GM18499 (cell line): ENCODE data around the gene PSME2.
"Not testable (repeated sequence)": the region's sequence is repeated elsewhere in the genome, so short reads cannot be mapped to it uniquely, and the experiment has no call there.

ENCODE experiments used
- ATAC-seq: cut with Tn5 transposase; IDR thresholded peaks from one replicate; pipeline ENCODE4 v1.9.1; 2021; ENCODE audit warnings: moderate number of reproducible peaks; ENCODE audit not compliant: insufficient read depth, unreplicated experiment

Gene PSME2

DNA sequence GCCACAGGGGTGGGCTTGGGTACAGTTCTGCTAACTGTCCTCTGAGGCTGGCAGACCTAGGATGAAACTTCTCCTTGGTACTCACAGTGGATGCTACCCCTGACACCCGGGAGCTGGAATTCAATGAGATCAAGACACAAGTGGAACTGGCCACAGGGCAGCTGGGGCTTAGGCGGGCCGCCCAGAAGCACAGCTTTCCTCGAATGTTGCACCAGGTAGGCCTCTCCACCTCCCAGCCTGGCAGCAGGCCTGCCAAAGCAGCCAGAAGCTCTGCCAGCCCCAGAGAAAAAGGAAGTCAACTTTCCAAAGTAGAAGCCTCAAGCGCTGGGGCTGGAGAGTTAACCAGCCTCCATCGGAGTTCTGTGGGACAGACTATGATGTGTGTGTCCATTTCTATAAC is 29.2 kb downstream of the PSME2 start:
- no peak for ATAC-seq

DNA sequence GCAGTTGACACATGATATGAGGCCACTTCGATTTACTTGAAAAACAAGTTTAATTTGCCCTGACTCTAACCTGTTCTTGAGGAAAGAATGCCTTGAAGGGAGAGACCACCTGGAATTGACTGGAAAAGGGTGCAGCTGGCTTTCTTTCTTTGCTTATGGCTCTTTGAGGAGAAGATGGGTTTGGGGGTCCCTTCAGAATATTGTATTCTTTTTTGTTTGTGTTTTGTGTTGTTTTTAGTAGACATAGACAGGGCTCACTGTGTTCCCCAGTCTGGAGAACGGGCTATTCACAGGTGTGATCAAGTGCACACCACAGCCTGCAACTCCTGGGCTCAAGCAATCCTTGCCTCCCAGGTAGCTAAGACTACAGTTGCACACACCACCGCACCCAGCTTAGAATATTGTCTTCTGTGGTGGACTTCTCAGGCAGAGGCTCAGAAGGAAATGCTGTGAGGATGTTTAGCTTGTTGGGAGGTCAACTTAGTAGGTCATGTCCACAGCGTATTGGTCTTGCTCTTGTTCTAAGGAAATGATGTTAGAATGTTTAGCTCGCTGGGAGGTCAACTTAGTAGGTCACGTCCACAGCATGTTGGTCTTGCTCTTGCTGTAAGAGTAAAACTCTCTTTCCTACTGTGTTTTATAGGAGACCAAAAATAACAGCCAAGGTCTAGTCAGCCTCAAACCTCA is 30.1 kb downstream of the PSME2 start:
- no peak for ATAC-seq

DNA sequence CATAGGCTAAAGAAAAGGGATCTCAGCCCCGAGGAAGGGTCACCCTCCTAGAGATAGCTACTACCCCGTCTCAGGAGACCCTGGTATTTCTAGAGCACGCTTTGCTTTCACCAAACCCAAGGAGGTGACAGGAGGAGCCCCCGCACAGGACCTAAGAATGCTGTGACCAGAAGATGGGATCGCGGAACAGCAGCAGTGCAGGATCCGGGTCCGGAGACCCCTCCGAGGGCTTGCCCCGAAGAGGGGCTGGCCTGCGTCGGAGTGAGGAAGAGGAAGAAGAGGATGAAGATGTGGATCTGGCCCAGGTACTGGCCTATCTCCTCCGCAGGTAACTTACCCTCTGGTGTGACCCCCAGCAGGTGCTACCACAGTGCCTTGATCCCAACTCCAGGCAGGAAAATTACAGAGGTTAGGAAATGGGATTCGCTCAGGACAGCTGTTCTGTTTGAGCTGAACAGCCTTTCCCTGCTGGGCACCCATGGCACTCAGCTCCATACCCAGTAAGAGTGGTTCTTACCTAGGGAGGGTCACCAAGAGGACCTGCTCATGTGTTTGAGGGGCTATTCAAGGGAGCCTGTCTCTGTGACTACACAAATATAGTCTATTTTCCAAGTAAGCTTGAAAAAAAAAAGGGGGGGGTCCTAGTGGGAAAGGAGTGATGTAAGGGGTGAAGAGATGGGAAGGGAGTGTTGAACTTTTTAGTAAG is 30.8 kb downstream of the PSME2 start:
- ATAC-seq = no peak

DNA sequence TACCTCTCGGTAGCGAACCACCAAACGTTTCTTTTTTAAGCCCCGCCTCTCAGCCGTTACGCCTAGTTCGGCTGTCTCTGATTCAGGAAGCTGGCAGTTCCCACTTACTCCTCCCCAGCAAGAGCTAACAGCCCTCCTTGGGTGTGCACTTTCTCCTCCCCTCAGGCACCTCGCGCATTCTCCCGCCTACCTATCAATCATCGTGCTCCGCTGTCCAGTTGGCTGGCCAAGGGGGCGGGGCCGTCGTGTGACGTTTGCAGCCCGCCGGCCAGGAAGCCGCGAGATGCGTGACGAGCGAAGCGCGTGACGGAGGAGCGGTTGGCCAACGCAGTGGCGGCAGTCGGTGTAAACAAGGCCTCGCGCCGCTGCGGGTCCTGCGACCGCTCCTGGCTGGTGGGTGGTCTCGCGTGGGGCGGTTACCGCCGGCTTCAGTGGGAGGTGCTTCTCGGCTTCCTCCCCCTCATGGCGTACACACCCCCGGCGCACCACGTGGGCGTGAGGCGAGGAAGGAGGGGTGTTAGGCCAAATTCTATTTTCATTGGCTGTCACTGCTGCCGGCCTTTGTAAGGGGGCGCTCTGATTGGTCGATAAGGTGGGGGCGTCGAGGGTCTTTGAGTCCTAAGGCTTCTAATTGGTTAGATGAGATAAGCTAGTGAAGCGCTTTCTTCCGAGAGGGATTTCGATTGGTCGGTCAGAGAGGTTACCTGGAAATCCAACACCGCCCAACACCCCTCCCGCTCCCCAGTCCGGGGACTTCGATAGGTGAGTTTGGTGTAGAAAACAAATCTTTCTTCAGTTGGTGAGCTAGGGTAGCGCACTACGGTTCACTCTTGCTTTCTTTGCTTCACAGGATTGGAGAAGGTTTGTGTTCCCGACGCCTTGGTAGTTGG is 31.6 kb downstream of the PSME2 start, which contains the start of the genes DCAF11 and NRL:
Gene DCAF11 (plus strand): TSS at position 246 of the 890 bp plus-strand sequence. CDS start 818 bp downstream, outside the sequence.
Gene NRL (minus strand): TSS at position 418 of the 890 bp plus-strand sequence. CDS start 32,101 bp downstream, outside the sequence.
- peak; percentile 73 for ATAC-seq

DNA sequence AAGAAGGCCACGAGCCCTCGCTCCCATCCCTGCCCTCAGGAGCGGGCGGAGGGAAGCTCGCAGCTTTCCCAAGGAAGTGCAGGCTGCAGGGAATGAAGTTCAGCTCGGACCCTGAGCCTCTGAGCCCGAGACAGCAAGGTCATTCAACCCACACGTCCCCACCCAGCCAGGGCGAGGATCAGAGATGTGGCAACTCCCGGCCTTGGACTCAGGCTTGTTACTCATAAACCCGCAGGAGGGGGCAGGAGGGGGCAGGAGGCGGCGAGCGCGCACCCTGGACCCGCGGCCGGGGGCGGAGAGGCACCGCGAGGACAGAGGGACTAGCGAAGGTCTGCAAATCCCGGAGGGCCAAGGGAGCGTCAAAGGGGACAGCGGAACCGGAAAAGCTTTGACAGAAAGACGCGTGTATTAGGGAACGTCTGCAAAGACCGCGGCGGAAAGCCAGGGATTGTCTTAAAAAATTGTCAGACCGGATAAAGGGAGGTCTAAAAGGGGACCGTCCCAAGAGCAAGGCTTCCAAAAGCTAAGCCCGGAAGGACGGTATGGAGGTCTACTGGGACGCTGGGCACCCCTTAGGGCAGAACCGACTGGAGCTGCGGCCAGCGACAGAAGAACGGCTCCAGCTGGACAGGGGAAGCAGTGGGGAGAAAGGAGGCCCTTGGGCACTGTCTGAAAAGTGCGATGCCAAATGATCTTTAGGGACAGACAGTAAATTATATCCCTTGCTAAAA is 32.4 kb downstream of the PSME2 start:
- ATAC-seq = peak; percentile 19

DNA sequence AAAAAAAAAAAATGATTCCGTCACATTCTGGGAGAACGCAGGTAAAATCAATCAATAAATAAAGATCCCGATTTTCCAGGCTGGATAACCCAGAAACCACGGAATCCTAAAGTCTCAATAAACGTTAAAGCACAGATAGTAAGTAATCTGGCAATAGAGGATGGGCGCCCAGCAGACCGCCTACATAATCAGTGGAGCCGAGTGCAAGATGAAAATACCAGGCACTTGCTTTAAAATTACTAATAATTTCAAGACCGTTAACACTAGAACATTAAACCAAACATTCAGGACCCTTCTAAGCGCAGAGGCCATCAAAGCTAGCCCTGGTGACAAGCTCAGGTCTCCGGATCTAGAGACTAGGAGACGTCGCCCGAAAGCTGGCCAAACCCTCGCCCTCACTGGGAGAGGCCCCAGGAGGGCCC is 33.0 kb downstream of the PSME2 start:
- no peak for ATAC-seq

DNA sequence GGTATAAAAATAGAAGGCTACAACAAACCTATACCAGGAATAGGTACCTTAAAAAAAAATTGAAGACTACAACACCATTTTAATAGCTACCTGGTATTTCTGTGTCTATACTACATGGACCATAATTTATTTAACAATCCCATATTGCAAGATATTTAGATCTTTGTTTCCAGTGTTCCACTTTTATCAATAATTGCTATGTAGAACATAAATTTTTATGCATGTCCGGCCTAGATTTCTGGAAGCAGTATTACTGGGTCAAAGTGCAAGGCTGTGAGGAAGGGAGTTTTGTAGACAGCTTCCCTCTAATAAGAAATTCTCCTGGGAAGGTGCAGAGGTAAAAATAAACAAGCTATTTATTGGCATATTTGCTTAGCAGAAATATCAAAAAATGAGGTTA is 35.9 kb downstream of the PSME2 start:
- no peak for ATAC-seq

DNA sequence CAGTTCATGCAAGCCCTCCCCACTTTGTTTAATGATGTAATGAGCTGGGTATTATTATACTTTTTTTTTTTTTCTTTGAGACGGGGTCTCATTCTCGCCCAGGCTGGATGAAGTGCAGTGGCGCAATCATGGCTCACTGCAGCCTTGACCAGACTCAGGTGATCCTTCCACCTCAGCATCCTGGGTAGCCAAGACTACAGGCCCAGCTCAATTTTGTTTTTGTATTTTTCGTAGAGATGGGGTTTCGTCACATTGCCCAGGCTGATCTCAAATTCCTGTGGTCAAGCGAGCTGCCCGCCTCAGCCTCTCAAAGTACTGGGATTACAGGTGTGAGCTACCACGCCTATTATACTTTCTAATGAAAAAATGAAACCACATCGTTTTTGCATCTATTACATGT is 36.4 kb downstream of the PSME2 start:
- no peak for ATAC-seq

DNA sequence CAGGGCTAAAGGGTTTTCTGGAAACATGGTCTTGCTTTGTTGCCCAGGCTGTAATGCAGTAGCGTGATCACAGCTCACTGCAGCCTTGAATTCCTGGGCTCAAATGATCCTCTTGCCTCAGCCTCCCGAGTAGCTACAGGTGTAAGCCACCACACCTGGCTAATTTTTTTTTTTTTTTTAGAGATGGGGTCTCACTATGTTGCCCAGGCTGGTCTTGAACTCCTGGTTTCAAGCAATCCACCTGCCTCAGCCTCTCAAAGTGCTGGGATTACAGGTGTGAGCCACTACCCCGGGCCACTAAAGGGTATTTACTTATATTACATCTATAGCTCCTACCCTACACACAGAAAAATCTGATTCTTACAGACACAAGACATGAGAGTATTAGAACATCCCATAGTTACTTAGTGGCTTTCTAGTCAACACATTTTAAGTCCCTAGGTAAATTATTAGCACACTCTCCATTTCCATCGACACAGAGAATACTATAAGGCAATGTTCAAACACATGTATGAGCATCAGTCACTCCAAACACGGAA is 38.0 kb downstream of the PSME2 start:
- peak; percentile 32 for ATAC-seq

DNA sequence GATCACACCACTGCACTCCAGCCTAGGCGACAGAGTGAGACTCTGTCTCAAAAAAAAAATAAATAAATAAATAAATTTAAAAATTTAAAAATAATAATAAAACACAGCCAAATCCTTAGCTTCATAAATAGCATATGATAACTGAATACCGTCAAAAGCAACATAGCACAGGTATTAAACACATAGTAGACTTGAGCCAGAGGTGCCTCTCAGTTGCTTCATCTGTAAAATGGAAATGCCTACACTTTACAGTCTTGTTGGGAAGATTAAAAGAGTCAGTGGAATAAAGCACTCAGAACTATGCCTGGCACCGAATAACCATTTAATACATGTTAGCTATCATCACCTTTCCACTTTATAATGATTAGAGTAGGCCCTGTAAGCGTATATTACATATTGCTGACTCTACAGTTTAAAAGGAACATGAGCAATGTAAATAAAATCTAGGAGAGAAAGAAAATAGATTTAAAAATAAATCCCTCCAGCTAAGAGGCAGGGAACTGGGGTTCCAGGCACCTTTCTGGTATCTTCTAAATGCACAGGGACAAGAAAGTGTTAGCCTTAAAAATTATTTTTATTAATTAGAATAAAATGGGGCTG is 39.6 kb downstream of the PSME2 start:
- no peak for ATAC-seq

DNA sequence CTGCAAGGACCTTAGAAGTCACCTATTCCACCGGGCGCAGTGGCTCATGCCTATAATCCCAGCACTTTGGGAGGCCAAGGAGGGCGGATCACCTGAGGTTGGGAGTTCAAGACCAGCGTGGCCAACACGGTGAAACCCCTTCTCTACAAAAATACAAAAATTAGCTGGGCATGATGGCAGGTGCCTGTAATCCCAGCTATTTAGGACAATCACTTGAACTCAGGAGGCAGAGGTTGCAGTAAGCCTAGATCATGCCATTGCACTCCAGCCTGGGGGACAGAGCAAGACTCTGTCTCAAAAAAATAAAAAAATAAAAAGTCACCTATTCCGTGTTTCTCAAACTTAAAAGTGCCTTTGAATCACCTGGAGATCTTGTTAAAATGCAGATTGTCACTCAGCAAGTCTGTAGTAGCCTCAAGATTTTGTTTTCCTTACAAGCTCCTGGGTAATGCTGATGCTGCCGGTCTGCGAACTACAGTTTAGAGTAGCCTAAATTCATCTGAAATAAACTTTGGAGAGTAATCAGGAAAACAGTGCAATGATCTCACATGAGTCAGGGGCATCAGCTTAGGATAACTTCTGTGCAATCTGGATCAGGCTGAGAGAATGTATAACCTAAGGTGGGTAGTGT is 40.7 kb downstream of the PSME2 start:
- ATAC-seq = not testable (repeated sequence)

DNA sequence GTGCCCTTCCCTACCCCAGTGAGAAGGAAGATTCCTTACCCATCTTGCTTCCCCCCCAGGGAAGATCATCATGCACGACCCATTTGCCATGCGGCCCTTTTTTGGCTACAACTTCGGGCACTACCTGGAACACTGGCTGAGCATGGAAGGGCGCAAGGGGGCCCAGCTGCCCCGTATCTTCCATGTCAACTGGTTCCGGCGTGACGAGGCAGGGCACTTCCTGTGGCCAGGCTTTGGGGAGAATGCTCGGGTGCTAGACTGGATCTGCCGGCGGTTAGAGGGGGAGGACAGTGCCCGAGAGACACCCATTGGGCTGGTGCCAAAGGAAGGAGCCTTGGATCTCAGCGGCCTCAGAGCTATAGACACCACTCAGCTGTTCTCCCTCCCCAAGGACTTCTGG is 43.0 kb downstream of the PSME2 start:
- ATAC-seq = no peak

DNA sequence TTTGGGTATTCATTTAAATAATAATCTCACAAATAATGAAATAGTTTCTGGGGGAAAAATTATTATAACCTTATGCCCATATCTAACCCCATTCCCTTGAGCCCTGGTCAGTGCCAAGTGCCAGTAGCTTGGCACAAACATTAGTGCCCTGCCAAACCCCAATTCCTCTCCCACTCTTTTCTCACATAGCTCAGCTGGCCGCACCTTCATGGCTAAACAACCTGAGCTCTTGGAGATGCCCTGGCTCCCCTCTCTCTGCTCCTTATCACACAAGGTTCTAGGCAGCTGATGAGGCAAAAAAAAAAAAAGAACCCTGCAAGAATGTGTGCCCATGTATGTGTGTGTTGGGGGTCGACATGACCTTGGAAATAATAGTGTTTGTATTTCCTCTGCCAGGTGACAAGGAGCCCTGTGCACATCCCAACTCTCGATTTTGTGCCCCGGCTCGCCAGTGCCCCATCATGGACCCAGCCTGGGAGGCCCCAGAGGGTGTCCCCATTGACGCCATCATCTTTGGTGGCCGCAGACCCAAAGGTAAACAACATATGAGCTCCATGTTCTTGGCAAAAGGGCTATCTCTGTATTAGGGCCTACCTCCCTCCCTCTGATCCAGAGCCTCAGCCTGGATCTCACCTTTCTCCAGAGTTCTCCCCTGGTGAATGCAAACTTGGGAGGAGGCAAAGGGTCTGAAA is 43.9 kb downstream of the PSME2 start:
- no peak for ATAC-seq

DNA sequence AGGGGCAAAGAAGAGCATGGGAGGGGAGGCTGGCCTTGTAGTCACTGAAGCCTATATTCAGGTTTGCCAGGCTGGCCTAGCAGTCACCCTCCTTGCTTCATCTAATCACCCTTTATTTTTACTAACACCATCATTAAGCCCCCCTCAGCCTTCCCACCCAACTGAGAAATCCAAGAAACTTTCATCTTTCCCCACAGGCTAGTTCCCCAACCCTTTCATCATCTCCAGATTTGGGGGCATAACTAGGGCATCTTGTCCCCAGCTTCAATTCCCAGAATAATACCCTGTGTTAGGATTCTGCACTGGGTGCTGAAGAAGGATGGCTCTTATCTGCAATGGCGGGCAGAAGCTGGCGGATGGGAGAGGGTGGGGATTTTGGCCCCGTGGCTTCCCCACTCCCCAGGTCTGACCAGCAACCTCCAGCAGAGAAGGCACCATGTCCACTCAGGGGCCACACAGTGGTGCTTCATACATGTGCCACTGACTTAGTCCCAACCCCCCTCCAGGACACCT is 45.4 kb downstream of the PSME2 start:
- ATAC-seq = no peak

DNA sequence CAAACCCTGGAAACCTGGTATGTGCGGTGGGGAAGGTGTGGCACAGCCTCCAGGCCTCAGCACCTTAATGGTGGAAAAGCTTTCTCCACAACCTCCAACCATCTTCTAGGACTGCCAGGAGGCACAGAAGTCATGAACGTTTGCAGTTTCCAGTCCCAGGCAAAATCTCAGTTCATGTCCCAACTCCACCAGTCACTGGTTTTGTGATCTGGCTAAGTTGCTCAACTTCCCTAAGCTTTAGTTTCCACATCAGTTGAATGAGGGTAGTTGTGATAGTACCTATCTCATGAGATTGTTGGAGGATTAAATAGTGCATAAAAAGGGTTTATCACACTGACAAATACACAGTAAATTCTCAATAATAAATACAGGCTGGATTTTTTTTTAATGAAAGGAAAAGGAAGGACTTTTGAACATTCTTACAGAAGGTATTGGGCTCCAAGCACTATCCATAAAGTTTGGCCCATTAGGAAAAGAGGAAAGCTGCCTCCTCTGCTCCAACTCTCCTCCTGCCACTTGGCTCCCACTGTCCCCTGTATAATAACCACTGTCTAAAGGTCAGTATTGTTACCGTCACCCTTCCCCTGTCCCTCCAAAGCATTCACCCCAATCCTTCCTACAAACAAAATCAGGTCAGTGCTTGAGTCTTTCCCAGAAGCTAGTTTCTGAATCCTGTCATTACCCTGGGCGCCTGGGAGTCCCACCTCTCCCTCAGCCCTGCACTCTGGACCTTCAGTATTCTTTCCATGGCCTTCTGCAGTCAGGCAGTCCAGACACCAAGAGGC is 46.0 kb downstream of the PSME2 start:
- ATAC-seq = no peak

DNA sequence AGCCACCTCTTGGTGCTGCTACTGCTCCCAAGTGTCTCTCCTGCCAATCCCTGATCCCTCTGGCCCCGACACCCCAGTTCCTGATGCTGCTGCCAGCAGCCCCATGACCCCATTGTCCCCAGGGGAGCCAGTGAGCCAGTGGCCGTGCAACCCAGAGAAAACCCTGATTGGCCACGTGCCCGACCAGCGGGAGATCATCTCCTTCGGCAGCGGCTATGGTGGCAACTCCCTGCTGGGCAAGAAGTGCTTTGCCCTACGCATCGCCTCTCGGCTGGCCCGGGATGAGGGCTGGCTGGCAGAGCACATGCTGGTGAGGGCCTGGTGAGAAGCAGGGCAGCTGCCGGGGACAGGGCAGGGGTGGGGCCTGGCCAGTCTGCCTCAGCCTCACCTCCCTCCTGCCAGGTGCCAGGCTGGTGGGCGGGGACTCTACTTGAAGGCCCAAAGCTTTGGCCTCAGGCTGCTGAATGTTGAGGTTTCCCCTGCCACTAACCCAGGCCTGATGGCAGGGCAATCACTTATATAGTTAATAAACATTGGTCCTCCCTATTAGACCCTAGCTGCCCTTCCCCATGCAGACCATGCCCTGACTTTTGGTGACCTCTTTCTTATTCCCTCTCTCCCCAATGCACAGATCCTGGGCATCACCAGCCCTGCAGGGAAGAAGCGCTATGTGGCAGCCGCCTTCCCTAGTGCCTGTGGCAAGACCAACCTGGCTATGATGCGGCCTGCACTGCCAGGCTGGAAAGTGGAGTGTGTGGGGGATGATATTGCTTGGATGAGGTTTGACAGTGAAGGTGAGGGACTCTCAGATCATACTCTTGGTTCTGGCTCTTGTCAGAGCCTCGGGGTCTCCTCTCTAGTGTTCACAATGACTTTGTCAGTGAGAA is 47.2 kb downstream of the PSME2 start:
- no peak for ATAC-seq
